HAP-1 (cell line): ENCODE measurements around the gene S100A10.

ENCODE experiments used
- DNase-seq, 2 experiments: peaks; one replicate each; pipeline ENCODE4 v3.0.0-alpha.2; 2016 to 2020; ENCODE audit warnings: low spot score in 2 of 2
- H3K27me3 ChIP-seq: fragments of 250-450 bp; sonication (Bioruptor Pico); 2 replicates; pipeline ENCODE4 v1.5.1; 2020; ENCODE audit warnings: low read depth, mild to moderate bottlenecking, moderate library complexity
- H3K36me3 ChIP-seq: fragments of 250-450 bp; sonication (Bioruptor Pico); replicated peaks from 2 replicates; pipeline ENCODE4 v1.5.1; 2020; ENCODE audit warnings: mild to moderate bottlenecking
- H3K4me1 ChIP-seq: fragments of 250-450 bp; sonication (Bioruptor Pico); 2 replicates; pipeline ENCODE4 v1.5.1; 2020; ENCODE audit warnings: mild to moderate bottlenecking
- H3K4me3 ChIP-seq: fragments of 250-450 bp; sonication (Bioruptor Pico); 2 replicates; pipeline ENCODE4 v1.5.1; 2020; ENCODE audit warnings: mild to moderate bottlenecking, moderate library complexity
- H3K9me3 ChIP-seq: fragments of 250-450 bp; sonication (Bioruptor Pico); 2 replicates; pipeline ENCODE4 v1.5.1; 2020; ENCODE audit warnings: mild to moderate bottlenecking, moderate library complexity
- in situ Hi-C: fragments of 300-500 bp; cut with MboI; formaldehyde crosslinking; loops from 3 replicates; pipeline ENCODE4 v1.14.3; 2020; ENCODE audit warnings: low sequenced_read_pairs, inconsistent platforms, mixed read lengths

The S100A10 gene

DNA sequence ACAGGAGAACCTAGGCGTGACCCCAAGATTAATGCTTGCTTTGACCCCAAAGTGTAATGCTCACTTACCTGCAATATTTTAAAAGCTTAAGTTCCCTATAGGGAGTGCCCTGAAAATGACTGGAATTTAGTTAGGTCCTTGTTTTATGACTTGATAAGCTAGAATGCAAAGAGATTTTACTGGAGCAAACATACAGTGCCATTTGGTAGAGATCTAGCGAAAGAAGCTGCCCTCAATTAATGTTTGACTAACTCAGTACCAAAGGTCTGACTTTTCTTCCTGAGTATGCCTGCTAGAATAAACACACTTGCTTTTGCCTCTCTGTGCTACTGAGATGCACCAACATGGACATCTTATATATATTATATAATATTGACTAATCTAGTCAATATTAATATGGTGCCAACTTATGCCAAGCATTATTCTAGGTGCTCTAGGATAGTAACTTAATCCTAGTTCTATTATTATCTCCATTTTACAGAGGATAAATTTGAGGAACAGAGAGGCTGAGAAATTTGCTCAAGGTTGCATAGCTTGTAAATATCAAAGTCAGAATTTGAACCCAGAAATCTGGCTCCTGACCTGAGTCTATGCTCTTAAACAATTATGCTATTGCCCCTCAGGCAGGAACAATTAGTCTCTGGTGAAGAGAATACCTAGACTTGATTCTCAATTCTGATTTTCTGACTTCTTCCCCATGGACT lies 18.2 kb downstream of the S100A10 start:
- no peak for DNase-seq
- in situ Hi-C loops, result no loop called here
- Histone ChIP-seq H3K4me1 (peaks cover 16% of the 10 kb centered on the region), H3K27me3 (no peaks in the 10 kb centered on the region), H3K36me3 (no peaks in the 10 kb centered on the region), H3K4me3 (no peak overlapping the region), H3K9me3 (no peaks in the 10 kb centered on the region)

DNA sequence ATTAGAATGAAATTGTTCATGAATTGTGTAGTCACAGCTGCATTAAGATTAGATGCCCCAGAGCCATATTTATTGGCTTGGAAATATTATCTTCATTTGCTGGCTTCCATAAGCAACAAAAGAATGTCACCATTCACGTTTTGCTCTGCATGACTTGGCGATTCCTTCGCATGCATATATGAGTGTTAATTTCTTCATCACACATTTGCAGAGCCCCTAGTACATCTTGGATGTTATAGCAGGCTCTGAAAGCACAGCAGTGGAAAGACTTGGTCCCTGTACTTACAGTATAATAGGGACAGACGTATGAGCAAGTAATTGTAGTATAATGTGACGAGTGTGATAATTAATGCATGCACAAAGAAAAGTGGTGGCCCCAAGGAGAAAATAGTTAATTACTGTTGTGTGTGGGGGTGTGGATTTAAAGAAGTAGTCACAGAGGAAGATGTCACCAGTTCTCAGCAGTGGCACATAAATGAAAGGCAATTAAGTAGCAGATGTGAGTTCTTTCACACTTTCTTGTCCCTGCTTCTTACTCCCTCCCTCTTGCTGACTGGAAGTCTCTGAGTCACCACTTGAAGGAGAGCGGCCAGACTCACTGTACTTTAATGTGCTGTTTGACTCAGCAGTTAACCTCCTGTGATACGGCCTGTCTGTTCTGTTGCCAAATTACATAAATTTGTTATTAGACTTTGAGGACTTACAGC lies 21.0 kb downstream of the S100A10 start:
- Histone ChIP-seq H3K36me3 (no peaks in the 10 kb centered on the region), H3K4me1 (peaks cover 12% of the 10 kb centered on the region), H3K9me3 (no peaks in the 10 kb centered on the region), H3K4me3 (no peak overlapping the region), H3K27me3 (no peaks in the 10 kb centered on the region)
- no peak for DNase-seq
- in situ Hi-C loops, result no loop called here

DNA sequence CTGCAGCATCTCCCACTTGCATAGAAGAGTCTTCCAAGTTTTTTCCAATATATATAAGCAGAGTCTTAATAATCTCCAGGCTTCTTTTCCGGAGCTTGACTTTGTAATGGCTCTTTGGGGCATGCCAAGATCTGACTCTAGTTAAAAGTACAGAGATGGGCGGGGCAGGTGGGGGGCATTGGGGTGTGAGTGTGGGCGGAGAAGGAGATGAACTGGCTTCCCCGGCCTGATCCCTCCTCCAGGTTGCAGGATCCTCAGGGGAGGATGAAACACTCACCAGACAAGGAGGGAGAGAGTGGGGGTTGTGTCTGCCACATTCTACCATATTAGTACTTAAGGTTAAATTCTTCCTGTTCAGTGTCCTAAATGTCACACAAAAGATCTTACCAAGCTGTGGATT lies 23.0 kb downstream of the S100A10 start:
- in situ Hi-C loops, result no loop called here
- Histone ChIP-seq H3K4me1 (peaks cover 12% of the 10 kb centered on the region), H3K27me3 (no peaks in the 10 kb centered on the region), H3K9me3 (no peaks in the 10 kb centered on the region), H3K4me3 (no peak overlapping the region), H3K36me3 (no peaks in the 10 kb centered on the region)
- no peak for DNase-seq

DNA sequence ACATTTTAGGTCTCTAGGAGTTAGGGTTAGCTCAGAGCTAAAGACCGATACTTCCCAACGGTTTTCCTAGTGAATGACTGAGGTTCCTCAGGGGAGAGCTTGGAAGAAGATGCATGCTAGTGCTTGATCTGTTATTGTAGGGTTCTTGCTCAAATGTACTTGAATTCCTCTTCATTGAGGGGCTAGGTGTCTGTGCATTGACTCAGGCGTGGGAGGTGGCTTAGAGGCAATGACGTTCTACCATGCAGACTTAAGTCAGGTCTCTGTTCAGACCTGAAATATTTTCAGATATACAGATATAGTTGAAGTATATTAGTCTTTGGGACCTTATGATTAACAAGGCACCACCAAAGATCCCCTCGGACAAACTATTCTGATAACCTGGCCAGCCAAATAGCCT lies 23.5 kb downstream of the S100A10 start:
- Histone ChIP-seq H3K9me3 (no peaks in the 10 kb centered on the region), H3K27me3 (no peaks in the 10 kb centered on the region), H3K4me3 (no peak overlapping the region), H3K4me1 (peaks cover 12% of the 10 kb centered on the region), H3K36me3 (no peaks in the 10 kb centered on the region)
- in situ Hi-C loops, result no loop called here
- no peak for DNase-seq

DNA sequence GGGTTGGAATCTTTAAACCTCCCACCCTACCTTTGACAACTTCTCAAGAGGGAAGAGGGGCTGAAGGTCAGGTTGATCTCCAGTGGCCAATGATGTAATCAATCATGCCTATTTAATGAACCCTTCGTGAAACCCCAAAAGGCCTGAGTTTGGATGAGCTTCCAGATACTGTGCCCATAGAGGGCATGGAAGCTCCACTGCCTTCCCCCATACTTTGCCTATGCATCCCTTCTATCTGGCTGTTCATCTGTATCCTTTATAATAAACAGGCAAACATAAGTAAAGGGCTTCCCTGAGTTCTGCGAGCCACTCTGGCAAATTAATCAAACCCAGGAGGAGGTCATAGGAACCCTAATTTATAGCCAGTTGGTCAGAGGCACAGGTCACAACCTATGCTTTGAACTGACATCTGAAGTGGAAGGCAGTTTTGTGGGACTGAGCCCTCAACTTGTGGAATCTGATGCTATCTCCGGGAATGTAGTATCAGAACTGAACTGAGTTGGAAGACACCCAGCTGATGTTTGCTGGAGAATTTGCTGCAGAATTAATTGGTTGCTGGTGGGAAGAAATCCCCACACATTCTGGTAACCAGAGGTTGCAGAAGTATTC lies 24.8 kb downstream of the S100A10 start:
- H3K4me3 ChIP-seq, result no peak overlapping the region
- no peaks in the 10 kb centered on the region for H3K9me3 ChIP-seq
- H3K4me1 ChIP-seq, result peaks cover 12% of the 10 kb centered on the region
- DNase-seq, result no peak
- H3K36me3 ChIP-seq, result no peaks in the 10 kb centered on the region
- in situ Hi-C loops, result no loop called here
- H3K27me3 ChIP-seq, result no peaks in the 10 kb centered on the region

DNA sequence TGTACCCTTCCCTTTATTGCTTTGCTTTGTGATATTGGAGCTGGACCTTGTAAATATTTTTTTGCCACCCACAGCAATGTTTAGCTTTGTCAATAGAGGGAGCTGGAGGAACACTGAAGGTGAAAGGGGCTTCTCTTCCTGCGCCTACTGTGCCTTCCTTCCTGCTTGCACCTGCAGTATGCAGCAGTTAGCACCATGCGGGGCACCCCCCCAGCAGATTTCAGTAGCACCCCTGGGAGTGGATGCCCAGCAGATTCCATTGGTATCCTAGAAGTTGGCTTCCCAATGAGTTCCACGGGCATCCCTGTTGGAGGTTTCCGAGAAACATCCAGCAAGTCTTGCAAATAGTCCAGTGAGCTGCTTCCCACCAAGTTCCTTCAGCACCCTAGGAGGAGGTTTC lies 25.6 kb downstream of the S100A10 start:
- Histone ChIP-seq H3K36me3 (no peaks in the 10 kb centered on the region), H3K4me3 (no peak overlapping the region), H3K4me1 (peaks cover 10% of the 10 kb centered on the region), H3K9me3 (no peaks in the 10 kb centered on the region), H3K27me3 (no peaks in the 10 kb centered on the region)
- in situ Hi-C loops, result no loop called here
- DNase-seq, result peak; percentile 63 to 68

DNA sequence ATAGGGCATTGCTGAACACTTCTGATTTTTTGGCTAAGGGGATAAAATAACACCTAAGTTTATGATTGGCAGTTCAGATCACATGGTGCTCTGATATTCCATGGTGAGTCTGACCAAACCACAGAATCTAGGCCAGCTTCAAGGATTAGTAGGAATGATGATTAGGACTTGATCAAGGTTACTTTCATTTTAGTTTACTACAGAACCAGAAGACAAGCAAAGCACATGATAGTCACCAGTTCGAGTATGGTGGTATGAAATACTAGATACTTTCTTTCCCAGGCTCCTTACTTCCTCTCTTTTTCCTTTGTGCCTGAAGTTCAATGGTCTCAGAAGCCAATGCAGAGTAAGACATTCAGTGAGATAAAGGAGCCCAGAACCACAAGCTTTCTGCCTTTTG lies 26.6 kb downstream of the S100A10 start:
- DNase-seq, result no peak
- no peak overlapping the region for H3K4me3 ChIP-seq
- no peaks in the 10 kb centered on the region for H3K27me3 ChIP-seq
- no peaks in the 10 kb centered on the region for H3K9me3 ChIP-seq
- H3K36me3 ChIP-seq, result no peaks in the 10 kb centered on the region
- peaks cover under 1% of the 10 kb centered on the region for H3K4me1 ChIP-seq
- in situ Hi-C loops, result no loop called here

DNA sequence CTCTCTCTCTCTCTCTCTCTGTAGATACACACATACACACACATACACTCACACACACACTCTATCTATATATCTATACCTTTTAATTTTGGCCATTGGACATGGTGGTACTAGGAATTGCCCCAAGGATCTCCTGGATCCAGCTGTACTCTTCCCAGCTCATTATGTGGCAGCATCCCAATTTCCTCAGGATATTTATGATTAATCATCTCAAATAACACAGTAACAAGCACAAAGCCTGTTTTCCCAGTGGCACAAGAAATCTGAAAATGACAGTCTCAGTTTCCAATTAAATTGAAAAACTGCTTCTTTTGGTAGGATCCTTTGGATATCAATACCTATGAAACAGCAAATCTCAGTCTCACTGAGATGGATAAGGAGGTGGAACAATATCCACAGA lies 27.6 kb downstream of the S100A10 start:
- in situ Hi-C loops, result no loop called here
- H3K27me3 ChIP-seq, result no peaks in the 10 kb centered on the region
- H3K36me3 ChIP-seq, result no peaks in the 10 kb centered on the region
- no peaks in the 10 kb centered on the region for H3K4me1 ChIP-seq
- DNase-seq, result no peak
- no peaks in the 10 kb centered on the region for H3K9me3 ChIP-seq
- H3K4me3 ChIP-seq, result no peak overlapping the region

DNA sequence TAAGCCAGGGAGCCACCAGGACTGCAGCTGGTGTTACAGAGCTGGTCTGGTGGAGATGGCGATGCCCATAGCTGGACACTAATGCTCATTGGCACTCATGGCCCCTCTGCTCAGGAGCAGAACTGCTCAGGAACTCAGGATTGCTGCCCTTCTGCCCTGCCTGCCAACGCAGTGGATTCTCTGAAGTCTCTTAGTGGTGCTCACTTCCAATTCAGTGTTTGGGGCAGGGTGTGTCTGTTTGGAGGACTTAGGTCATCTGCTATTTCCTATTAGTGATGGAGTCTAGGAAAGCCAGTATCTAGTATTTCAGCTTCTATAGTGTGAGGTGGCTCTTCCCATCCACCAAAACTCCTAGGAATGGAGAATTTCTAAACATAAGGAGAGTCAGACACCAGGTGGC lies 29.1 kb downstream of the S100A10 start:
- H3K27me3 ChIP-seq, result no peaks in the 10 kb centered on the region
- in situ Hi-C loops, result no loop called here

DNA sequence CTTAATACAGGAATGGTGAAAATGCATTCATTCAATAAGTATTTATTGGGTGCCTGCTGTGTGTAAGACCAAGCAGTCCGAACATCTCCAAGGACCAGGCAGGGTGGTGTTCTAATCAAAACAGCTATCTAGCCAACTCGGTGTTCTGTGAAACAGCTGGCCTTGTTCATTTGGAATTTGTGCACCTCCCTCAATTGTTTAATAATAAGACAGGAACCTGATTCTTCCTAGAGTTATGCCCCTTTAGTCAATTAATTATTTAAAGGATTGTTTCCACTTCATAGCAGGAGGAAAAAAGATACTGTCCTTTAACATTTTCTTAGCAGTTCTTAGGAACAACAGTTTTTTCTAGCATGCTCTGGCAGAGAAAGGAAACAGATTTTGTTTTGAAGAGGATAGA lies 30.4 kb downstream of the S100A10 start:
- H3K4me3 ChIP-seq, result no peak overlapping the region
- no peak for DNase-seq
- in situ Hi-C loops, result no loop called here
- no peaks in the 10 kb centered on the region for H3K9me3 ChIP-seq
- no peaks in the 10 kb centered on the region for H3K27me3 ChIP-seq
- no peaks in the 10 kb centered on the region for H3K4me1 ChIP-seq
- H3K36me3 ChIP-seq, result no peaks in the 10 kb centered on the region

More for the DNA sequence above, 29.1 kb downstream of the S100A10 start:
- no peak overlapping the region for H3K4me3 ChIP-seq
- no peaks in the 10 kb centered on the region for H3K4me1 ChIP-seq
- no peaks in the 10 kb centered on the region for H3K9me3 ChIP-seq
- no peaks in the 10 kb centered on the region for H3K36me3 ChIP-seq
- DNase-seq, result no peak

DNA sequence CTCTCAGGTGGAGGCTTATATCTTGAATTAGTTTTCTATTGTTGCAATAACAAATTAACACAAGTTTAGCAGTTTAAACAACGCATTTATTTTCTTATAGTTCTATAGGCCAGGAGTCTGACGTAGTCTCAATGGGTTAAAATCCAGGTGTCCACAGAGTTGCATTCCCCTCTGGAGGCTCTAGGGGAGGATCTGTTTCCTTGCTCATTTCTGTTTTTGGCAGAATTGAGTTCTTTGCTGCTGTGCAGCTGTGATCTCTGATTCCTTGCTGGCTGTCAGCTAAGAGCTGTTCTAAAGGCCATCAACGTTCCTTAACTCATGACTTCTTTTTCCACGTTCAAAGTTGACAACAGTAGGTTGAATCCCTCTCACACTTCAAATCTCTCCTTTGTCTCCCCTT lies 31.8 kb downstream of the S100A10 start:
- no peak overlapping the region for H3K4me3 ChIP-seq
- no peaks in the 10 kb centered on the region for H3K36me3 ChIP-seq
- in situ Hi-C loops, result no loop called here
- no peaks in the 10 kb centered on the region for H3K4me1 ChIP-seq
- no peaks in the 10 kb centered on the region for H3K27me3 ChIP-seq
- DNase-seq, result no peak
- H3K9me3 ChIP-seq, result no peaks in the 10 kb centered on the region

DNA sequence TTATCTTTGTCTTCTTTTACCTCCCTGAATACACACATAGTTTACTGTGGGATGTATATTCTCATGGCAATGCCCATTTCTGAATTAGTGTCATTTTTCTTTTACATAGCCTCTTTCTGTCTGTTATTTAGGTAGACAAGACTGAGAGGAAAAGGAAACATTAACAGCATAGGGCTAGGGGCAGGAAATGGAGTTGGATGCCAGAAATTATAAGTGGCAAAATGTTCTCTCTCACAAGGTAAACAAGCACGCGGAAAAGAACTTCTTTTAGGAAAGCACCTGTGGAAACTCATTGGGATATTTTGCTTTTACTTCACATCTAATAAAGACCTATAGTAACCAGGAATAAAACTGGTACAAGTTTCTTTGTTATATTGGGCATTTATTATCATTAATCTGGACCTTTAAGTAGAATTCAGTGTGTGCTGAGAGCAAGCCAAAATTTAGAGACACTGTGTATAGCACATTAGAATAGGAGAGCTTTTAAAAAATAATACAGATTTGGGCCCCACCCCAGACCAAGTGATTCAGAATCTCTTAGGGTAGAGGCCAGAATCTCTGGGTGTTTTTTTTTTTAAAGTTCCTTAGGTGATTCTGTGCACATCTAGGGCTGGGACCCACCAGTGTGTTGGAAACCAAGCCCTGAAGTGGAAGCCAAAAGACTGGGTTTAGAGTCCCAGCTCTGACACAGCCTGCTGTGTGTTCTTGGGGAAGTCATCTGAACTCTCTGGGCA lies 32.7 kb downstream of the S100A10 start:
- DNase-seq, result no peak
- no peaks in the 10 kb centered on the region for H3K9me3 ChIP-seq
- in situ Hi-C loops, result no loop called here
- H3K27me3 ChIP-seq, result no peaks in the 10 kb centered on the region; the same call in 1 of the 2 replicates
- no peaks in the 10 kb centered on the region for H3K36me3 ChIP-seq
- H3K4me3 ChIP-seq, result no peak overlapping the region
- H3K4me1 ChIP-seq, result no peaks in the 10 kb centered on the region

DNA sequence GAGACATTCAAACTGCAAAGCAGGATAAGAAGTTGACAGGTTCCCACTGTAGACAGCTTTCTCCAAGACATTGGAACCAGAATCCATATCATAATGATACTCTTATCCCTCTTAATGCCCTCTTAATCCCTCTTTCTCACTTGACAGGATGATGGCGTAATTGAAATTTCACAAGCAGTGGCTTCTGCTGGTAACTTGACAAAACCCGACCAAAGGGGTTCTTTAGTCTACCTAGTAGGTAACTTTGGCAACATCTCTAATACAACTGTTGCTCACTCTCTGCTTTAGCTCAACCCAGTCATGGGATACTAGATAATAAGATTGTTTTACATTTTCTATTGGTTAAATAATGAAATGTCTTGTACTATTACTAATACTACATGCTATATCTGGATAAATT lies 34.7 kb downstream of the S100A10 start:
- Histone ChIP-seq H3K9me3 (no peaks in the 10 kb centered on the region), H3K4me1 (no peaks in the 10 kb centered on the region), H3K36me3 (no peaks in the 10 kb centered on the region), H3K4me3 (no peak overlapping the region), H3K27me3 (no peaks in the 10 kb centered on the region; the same call in 1 of the 2 replicates)
- in situ Hi-C loops, result no loop called here
- no peak for DNase-seq
